NCI-H146 (cell line): ENCODE data around the gene ACP6.
"Not testable (repeated sequence)": the region's sequence is repeated elsewhere in the genome, so short reads cannot be mapped to it uniquely, and the experiment has no call there.

ENCODE experiments used
- DNase-seq: peaks from one replicate; lab custom pipeline; 2025; lab: John Stamatoyannopoulos, UW

ACP6 gene

DNA sequence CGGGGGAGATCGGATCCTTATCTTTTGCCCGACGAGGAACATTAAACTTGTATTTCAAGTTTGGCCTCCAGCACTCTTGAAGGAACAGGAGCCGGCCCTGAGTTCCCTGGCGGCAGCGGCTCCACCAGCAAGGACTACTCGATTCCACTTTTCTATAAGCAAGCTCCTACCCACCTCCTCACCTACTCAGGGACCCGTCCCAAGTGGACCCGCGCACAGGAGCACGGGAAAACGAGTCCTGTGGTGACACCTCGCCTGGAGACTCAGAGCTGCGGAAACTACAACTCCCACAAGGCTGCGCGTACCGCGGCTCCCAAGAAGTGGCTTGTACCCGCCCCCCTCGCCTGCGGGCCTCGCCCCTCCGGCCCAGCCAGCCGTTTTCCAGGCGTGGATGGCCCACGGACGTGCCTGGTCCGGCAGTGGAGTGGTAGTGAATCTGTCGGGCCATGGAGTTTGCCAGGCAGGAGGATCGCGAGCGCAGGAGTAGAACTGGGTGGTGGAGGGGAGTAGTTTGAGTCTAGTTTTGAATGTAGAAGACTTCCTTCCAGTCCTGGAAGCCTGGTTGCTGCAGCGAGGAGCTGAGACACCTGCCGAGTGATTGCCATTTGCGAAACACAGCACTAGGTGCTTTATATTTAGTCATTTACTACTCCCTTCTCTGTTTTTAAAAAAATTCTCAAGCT, at the start of gene ACP6:
ACP6 (minus strand) TSS at position 206 of the 683 bp plus-strand sequence. CDS start 476 bp downstream, outside the sequence.
- peak; percentile 94 for DNase-seq

- DNase-seq, result no peak
These were observed 49.4 kb upstream of the ACP6 start for GRCh38 chr1:147719711-147720225.

GRCh38 chr1:147719029-147719698, 48.8 kb upstream of the ACP6 start:
- DNase-seq, result no peak

DNA sequence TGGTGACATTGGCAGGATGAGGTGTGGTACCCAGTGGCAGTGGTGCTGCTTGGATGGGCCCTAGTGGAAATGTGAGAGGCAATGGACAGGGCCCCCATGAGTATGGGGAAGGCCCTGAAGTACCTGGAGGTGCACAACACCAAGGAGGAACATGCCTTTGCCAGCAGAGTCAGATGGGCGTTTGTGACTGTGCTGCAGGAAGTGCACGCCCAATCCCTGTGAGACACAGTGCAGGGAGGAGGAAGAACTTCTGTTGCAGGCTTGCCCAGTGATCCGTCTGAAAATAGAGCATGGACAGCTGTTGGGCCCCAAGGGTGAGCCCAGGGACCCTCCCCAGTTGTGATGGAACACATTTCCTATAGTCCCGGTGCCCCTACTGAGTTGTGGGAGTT, 47.4 kb upstream of the ACP6 start:
- no peak for DNase-seq

GRCh38 chr1:147717051-147717705, 46.9 kb upstream of the ACP6 start:
- peak; percentile 29 for DNase-seq

GRCh38 chr1:147712605-147713004, 42.3 kb upstream of the ACP6 start:
- DNase-seq, result no peak

- DNase-seq, result peak; percentile 56
These were observed 30.0 kb upstream of the ACP6 start for GRCh38 chr1:147700042-147701006.

DNA sequence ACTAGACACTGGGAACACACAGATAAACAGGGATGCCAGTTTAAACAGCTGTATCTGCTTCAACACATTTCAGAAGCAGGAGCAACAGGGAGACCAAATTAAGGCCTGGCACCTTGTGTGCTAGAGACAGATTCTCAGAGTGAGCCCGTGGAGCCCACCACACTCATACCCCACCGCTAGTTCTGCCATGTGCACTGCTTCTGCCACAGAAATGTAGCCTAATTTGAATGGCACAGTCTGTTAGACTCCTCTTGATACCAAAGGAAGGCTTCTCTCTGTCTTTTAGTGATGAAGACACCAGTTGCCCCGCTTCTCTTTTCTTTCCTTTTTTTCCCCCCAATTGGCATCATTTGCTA, 29.3 kb upstream of the ACP6 start:
- DNase-seq, result no peak

DNA sequence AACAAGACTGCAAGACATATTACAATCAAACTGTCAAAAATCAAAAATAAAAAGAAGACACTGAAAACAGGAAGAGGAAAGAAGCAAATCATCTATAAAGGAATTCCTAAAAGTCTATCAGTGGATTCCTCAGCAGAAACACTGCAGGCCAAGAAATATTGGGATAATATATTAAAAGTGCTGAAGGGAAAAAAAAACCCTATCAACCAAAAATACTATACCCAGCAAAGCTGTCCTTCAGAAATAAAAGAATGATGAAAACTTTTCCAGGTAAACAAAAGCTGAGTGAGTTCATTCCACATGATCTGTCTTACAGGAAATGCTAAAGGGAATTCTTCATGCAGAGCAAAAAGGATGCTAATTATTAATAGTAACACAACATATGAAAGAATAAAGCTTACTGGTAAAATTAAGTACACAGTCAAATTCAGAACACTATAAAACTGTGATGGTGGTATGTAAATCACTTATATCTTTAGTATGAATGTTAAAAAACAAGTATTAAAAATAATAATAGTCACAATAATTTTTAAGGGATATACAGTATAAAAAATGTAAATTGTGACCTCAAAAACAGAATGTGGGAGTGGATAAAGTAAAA, 12.9 kb upstream of the ACP6 start:
- DNase-seq, result no peak

DNA sequence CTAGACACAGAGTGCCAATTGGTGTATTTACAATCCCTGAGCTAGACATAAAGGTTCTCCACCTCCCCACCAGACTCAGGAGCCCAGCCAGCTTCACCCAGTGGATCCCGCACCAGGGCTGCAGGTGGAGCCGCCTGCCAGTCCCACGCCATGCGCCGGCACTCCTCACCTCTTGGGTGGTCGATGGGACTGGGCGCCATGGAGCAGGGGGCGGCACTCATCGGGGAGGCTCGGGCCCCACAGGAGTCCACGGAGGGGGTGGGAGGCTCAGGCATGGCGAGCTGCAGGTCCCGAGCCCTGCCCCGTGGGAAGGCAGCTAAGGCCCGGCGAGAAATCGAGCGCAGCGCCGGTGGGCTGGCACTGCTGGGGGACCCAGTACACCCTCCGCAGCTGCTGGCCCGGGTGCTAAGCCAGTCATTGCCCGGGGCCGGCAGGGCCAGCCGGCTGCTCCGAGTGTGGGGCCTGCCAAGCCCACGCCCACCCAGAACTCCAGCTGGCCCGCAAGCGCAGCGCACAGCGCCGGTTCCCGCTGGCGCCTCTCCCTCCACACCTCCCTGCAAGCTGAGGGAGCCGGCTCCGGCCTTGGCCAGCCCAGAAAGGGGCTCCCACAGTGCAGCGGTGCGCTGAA, 10.4 kb upstream of the ACP6 start:
- DNase-seq, result not testable (repeated sequence)

- not testable (repeated sequence) for DNase-seq
These were observed 7.4 kb upstream of the ACP6 start for GRCh38 chr1:147677681-147678080.

GRCh38 chr1:147676311-147677085, 6.2 kb upstream of the ACP6 start:
- peak; percentile 8 for DNase-seq

DNA sequence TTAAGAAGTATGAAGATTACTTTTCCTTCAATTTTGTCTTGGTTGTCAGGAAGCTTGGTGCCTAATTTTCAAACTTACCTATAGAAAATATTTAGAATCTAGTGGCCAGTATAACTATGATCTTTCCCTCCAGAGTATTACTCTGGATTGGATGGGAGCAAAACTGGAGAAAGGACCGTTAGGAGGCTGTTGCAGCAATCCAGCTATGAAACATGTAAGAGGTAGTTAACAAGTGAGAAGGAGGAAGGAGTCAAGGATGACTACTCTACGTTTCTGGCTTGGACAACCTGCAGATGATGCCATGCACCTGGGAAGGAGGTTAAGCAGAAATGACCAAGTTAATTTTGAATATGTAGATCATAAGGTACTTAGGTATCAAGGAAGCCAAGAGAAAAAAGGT, 3.5 kb upstream of the ACP6 start:
- no peak for DNase-seq

DNA sequence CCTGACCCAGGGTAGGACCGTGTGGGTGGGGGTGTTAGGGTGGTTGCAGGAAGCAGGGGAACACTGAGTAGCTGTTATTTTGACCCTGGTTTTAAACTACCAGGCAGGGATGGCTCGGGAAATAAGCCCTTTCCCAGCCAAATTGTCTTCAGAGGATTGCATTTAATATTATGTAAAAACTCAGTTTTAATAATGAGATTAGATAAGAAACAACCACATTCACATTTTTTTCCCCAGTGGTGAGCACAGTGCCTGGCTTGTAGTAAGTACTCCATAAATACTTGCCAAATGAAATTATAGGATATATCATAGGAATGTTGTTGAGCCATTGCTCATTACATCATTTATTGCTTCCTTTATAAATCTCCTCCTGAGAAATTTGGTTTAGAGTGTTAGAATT, 3.1 kb upstream of the ACP6 start:
- no peak for DNase-seq

DNA sequence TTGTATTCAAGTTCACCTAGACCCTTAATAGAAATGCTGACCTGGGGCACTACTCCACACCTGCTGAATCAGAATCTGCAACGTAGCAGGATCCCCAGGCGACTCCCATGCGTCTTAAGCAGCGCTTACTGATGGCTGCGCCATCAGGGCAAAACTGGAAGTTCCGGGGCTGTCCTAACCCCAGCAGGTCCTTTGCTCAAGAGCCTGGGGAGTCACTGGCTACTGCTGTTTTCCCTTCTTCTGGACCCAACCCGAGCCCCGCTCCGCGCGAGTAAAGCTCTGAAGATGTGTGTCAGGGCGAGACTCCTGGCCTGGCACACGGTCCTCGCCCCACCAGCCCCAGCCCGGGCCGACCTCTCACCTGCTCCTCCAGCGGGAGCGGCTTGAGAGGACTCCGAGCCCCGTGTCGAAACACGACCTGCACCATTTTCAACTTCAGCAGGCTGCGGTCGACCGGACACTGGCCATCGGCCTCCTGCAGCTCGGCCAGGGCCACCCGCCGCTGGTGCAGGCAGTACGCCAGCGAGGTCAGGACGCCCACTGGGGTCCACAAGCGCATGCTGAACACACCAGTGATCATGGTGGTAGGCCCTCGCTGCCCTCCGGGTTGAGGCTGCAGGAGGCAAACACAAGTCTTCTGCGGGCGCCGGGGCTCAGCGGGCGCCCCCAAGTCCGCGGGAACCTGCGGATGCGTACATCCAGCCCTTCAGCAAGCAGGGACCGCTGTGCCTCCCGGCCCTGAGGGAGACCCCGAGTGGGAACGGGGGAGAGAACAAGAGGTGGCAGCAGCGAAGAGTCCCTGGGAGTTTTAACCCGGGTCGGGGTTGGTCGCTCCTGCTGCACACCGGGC, 630 bp downstream of the ACP6 start:
- DNase-seq, result peak; percentile 69

- DNase-seq, result no peak
These were observed 4.8 kb downstream of the ACP6 start for GRCh38 chr1:147665521-147665920.

DNA sequence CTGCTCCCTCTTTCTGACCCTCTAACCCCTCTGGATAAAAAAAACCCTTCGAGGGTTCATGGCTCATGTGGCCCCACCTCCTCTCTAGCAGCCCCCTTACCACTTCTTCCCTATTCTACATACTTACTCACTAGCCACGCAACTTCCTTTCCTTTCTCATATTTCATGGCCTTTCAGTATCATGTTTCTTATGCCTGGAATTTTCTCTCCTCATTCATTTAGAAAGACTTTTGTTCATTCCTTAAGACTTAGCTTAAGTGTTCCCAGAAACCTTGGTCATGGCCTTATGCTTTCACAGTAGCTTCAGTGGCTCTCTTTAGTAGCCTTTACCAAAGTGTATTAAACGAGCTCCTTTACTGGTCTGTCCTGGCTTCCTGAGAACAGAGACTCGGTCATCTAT, 6.1 kb downstream of the ACP6 start:
- no peak for DNase-seq

GRCh38 chr1:147654511-147654910, 15.8 kb downstream of the ACP6 start:
- no peak for DNase-seq

GRCh38 chr1:147652306-147652705, 18.0 kb downstream of the ACP6 start:
- DNase-seq, result no peak
